HG02642 (cell line): ENCODE measurements around the gene ESYT2.

Source experiments
- ATAC-seq: cut with Tn5 transposase; IDR thresholded peaks from one replicate; pipeline ENCODE4 v1.9.1; 2021; ENCODE audit warnings: mild to moderate bottlenecking; ENCODE audit not compliant: unreplicated experiment, poor library complexity

ESYT2 gene

DNA sequence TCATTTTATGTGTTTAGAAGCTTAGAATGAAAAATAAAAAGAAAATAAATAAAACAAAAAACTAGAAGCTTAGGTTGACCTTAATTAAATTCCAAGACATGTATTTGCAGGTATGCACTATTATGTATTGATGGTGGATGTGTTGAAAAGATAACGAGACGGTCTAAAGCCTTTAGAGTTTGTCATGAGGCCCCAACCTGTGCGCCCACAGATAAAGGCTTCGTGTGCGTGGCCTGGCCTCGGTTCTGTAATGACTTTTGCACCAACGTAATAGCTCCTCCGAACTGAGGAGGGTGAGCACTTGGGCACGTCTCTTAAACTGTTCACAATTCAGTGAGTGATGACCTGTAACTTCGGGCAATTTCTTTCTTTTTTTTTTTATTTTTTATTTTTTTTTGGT is 81.0 kb downstream of the ESYT2 start:
- no peak for ATAC-seq

DNA sequence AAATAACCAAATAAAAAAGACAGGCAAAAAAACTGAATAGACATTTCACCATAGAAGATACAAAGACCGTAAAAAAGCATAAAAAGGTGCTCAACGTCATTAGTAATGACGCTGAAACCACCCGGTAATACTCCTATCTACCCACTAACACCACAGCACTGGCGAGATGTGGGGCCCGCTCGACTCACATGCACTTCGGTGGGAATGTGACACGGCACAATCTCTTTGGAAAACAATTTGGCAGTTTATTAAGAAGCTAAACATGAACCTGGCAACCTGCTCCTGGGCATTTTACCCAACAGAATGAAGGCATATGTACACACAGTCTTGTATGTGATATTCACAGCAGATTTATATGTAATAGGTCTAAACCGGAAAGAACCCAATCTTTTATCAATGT is 81.9 kb downstream of the ESYT2 start:
- no peak for ATAC-seq

DNA sequence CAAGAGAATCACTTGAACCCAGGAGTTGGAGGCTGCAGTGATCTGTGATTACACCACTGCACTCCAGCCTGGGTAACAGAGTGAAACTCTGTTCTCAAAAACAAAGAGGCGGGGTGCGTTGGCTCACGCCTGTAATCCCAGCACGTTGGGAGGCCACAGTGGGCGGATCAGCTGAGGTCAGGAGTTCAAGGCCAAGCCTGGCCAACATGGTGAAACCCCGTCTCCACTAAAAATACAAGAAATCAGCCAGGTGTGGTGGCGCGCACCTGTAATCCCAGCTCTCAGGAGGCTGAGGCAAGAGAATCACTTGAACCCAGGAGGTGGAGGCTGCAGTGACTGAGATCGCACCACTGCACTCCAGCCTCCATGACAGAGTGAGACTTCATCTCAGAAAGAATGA is 82.4 kb downstream of the ESYT2 start:
- no peak for ATAC-seq

DNA sequence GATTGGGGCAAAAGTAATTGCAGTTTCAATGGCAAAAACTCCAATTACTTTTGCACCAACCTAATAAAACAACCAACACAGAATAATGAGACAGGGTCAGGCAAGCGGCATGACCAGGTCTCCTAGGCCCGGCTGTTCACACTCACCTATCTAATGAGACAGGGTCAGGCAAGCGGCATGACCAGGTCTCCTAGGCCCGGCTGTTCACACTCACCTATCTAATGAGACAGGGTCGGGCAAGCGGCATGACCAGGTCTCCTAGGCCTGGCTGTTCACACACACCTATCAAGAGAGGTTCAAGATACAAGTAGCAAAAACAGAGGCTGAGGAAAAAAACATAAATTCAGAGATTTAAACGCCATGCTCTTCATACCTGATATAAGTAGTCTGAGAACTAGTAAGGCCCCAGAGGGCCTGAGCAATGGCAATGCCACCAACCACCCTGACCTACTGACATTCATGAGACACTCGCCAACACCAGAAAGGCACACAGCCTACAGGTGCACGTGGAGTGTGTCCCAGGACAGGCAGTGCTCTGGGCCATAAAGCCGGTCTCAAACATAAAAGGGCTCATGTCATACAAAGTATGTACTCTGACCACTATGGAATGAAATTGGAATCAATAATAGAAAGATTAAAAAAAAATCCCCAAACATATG is 84.1 kb downstream of the ESYT2 start:
- no peak for ATAC-seq

DNA sequence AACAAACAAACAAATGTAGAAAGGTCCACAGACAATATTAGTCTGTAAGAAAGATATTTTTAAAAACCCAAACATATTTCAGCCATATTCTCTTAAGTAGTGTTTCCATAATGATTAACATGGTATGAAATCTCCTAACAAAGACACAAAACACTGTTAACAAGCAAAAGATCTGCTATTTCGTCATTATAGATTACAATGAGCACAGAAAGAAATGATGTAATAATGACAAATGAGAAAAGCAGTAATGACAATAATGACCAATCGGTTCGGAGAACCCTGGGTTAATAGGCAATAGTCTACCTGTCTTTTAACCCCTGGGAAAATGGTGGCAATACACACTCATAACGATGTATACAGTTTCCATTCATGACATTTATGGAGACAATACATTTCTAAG is 85.2 kb downstream of the ESYT2 start:
- no peak for ATAC-seq

DNA sequence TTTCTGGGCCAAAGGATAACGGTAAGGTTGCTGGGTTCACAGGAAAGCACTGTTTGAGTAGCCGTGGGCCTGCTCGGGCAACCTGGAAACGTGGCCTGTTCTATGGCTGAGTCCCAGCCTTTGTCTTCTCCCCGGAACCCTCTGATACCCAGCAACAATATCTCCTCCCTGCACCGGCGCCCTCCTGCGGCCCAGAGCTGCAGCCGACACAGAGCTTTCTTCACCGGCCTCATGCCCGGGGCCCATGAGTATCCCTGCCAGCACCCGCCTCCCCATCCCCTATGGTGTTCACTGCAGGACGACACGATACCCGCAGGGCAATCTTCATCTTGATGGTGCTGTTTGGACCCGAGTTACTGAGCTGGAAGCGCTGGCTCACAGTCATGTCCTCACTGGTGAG is 86.1 kb downstream of the ESYT2 start:
- no peak for ATAC-seq

DNA sequence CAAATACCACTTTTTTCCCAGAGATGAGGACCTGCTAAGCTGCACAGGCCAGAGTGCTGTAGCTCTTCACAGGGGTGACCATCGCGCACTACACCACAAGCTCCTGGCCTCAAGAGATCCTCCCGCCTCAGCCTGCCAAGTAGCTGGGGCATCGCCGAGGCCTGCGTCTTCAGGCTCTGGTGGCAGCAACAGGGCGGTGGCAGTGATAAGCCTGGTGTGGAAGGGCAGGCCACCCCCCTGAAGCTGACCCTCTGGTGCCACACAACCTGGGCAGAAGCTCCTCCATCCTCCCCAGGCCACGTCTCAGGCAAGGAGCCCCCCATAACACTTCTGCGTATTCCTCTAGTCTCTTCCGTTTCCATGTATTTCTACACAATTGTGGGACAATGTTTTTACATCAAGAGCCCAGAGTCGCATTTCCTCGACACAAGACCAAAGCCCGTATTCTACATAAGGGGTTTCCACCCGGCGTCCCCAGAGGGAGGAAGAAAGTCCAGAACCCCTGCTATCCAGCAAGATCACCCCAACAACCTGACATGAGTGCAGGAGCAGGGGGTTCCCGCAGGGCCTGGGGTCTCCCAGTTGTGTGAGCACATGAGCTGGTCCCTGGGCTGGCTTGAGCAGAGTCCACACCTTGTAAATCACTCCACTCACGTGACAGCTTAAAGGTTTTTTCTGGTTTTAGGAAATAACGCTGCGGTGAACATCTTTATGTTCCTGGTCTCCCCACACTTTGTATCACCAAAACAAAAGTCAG is 87.1 kb downstream of the ESYT2 start:
- no peak for ATAC-seq

DNA sequence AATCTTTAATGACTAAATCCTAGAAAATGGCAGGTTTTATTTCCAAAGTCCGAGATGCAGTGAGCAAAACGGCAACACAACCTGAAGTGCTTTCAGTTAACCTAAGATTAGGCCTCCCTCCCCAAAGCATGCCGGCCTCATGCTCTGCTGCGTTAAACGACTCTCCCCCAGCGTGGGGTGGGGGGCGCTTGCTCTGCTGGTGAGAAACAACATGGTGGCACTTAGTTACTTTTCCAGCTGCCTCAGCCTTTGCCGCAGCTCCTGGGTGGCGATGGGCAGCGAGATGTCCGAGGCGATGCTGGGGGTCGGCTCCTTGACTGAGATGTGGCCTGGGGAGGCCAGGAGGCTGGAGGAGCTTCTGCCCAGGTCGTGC is 88.0 kb downstream of the ESYT2 start:
- ATAC-seq: no peak

DNA sequence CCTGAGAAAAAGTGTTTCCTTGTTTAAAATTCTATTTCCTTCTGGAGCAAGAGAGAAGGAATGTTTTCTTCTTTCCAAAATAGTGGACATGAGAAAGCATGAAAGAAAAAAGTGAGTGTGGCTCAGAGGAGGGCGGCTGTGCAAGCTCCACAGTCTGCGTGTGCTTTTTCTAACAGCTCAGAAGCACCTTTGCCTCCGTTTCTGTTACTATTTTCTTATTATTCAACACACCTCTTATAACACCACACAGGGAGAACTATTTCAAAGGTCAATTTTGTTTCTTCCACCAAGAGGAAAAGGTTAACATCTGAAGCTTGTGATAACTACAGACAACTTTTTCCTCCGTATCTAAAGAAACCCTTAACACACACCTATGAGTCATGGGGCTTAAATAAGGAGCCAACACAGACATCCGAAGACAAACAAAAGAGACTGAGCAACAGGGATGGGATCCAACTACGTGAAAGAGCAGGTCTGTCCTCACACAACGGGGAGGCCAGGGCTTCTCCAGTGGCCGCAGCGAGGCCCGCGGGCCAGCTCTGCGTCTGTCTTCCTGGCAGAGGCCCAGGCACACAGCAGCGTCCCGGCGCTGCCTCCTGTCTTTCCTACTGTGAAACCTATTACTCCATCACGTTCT is 88.5 kb downstream of the ESYT2 start:
- ATAC-seq: no peak

DNA sequence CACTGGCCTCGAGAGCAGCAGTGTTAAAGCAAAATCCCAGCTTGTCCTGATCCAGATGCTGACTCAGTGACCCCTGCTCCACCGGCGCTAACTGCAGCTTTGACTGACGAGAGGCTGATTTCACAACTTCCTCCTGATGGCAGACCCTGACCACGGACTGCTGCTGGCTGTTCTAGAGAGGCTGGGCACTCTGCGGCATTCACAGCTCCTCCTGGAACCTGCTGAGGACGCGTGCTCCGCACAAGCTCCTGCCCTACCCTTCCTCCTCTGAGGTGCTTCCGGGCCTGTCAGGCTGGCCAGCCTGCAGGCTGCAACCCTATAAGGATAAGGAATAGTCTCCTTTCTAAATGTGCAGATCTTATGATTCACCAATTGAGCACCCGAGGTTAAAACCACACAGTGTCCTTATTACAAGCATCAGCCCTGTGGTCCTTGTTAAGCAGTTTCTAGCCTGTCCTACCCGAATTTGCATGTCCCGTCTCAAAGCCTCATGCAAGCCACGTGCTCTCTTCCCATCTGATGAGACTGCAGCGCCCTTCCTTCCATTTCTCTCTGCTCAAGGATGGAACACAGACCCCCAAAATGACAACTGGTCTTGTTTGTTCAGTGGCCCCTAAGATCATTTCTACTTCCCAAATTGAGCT is 89.2 kb downstream of the ESYT2 start:
- no peak for ATAC-seq

DNA sequence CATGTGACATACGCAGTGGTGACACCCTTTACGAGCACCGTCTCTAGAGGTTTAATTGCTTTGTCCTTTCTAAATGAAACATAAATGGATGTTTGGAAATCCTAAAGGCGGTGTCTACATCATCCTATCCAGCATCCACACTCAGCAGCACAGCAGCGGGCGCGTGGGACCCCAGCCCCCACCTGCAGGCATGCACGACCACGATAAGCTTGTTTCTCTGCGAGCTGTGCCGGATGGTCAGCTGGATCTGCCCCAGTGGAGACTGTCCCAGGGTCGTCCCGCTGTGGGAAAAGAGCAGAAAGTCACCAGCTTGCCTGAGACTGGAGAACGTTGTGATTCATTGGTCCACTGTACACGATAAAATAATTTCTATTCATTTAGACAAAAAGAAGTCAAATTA is 90.5 kb downstream of the ESYT2 start:
- no peak for ATAC-seq

DNA sequence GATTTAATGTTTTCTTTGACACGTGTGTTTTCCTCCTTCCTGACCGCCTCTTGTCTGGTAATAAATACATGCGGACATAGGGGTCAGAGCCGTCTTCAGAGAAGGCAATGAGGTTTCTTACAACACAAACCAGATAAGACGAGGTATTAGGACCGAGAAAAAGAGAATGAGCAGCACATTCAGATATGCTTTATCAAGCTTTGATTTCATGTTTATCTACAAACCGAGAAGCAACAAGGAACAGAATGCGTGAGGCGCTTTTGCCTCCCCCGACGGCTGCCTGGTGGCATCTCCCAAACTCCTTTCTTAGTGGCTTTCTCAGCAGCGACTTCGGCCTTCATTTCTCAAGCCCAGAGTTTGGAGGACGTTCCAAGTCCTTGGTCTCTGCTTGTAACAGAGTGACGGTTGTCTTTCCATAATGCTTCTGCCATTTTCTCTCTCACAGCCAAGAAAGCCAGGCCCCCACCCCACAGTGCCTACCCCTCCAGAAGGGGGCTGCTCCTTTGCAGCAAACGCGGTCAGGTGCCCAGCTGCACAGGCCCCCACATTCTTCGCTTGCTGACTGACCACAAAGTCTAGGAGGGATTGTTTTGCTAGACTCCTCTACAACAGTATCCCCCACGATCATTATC is 92.1 kb downstream of the ESYT2 start:
- no peak for ATAC-seq

DNA sequence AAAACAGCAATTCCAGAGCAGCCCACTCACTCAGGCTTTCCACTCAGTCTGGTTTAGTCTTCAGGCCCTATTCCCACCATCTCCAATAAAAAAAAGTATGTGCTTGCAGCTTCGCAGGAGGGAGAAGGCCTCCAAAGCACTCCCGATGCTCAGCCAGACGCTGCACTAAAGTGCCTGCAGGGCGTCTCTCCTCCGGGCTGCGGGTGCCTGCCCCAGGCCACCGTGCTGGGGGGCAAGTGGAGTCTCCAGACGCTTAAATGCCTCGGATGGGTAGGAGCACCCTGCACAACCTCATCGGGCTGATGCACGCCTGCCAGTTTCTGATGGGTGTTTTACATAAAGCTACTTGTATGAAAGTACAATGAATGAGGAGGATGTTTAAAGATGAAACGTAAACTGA is 93.4 kb downstream of the ESYT2 start:
- ATAC-seq: no peak

DNA sequence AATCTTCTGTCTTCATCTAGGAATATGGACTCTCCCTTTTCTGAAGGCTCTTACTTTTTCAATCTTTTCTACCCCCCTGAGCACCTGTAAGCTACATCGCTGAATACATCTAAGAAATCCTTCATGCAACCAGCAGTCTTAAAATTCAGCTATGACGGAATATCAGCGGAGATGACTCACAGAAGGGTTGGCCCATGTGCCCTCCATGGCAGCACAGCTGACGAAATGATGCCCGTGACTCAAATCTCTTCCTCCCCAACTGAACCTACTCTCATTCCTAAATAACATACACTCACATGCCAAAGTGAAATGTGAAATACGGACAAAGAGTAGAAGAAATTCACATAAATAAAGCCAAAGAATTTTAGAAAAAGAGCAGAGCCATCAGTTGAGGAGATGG is 94.4 kb downstream of the ESYT2 start:
- ATAC-seq: no peak

DNA sequence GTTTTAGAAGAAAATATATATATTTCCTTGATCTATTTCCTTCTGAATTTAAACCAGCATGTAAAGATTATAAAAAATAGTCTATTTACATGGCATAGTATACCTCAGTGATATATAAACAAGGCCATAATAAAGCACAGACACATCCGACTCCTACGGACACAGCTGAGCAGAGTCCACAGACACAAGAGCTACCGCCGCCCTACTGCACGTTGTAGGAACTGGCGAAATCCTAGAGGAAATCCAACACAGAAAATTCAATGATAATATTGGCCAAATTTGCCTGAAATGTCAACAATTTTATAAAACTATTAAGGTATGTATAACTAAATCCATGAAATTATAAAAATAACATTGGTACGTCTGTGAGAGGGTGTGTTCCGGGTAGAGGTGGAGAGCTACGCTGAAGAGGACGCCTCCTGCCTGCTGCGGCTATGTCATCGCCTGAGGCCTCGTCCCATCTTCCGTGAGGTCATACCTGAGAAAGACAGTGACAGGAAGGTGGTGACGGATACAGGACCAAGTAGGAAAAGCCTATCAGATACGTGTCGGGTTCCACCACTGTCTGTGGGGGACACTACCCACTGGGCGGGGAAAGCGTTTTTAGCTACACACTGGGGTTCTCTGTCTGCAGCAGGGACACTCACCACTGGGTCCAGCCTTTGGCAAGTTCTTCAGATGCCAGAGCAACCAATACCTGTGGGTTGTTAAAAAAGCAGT is 95.4 kb downstream of the ESYT2 start:
- ATAC-seq: no peak

DNA sequence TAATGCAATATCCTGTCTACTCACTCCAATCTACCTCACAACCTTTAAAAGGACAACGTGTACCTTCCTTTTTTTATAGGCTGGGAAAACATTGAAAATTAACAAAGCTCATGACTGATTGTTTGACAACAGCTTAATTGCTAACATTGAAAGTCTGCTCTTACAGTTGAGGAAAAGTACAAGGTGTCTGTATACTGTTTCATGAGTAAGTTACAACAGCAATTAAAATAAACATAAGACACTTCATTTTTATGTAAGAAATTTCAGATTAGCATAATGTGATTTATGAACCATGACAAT is 96.1 kb downstream of the ESYT2 start:
- ATAC-seq: no peak

DNA sequence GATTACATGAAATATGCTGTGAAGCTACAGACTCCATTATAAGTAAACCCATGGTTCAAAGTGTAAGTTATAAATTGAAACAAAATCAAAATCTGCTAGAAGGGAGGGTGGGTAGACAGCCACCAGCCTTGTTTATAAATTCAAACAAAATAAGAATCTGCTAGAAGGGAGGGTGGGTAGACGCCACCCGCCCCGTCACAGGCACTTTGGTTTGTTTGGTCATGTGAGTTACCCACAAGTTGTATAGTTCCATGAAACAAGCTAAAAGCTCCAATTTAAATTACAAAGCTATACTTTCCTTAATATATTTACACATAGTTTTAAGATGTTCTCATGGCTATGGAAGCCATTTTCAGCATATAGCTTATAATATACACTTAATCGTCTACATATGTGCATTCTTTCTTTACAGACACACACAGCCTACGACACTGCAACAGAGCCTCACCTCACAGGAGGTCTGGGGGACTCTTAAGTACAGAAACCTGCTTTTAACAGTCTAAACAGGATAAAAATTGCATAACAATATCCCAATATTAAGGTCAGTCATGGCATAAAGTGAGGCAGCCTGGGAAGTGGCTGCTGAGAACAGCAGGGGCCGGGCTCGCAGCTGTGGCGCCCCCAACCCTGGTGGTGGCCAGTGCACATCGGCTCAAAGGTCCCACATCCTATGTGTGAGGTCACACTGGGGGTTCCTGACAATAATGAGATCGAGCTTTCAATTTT is 96.7 kb downstream of the ESYT2 start:
- ATAC-seq: no peak

DNA sequence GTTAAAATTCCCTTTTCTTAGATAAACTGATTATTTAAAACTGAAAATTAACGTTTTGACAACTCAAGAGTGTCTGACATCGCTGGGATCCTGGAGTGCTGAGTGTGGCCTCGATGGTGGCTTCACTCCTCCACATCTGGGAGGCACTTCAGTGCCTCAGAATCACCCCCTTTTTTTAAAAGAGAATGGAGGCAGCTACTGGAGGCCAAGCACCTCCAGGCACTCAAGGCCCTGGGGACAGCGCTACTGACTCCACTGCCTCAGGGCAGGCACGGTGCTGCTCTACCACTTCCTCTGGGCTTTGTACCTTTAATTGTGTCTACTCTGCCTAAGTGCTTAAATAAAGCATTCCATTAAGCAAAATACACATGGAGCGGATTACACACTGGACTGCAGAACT is 97.5 kb downstream of the ESYT2 start:
- ATAC-seq: no peak

DNA sequence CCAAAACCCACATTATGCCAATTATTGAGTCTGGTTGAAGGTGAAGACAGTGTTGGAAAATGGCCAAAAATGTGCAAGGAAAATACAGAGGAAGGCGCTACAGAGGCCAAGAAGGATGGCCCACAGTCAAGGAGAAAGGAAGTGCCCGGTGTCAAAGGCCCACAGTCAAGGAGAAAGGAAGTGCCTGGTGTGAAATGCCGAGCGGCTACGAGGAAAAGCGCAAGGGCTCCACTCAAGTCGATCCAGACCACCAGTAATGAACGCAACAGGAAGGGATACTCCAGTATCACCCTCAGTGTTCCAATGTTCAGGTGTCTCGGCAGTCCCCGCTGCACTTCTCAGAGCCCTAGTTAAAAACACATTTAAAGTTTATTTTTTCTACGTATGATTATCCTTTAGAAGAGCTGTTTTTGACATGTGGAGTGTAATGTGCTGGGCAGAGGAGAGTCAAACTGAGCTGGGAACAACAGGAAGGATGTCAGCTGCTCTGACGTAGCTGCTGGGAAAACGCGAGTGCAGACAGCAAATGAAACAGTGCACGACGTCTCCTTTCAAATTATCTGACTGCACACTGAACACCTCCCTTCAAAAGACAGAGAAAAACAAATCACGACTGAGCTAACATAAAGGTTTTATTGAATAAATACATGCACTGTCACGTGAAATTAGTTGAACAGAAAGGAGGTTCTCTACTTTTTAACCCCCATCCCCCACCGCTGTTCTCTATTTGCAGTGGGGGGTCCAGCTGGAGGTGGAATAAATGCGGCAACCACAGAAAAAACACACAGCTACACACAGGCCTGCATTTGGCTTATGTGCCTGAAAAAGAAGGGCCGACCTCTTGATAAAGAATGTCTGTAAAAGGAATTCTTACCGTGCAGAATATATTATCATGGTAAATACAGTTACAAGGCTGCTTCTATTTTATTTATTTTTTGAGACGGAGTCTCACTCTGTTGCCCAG is 98.6 kb downstream of the ESYT2 start:
- no peak for ATAC-seq
